Astrocyte of the cerebellum (primary cell): ENCODE results near the gene CERS5.

Experiments
- DNase-seq: peaks from one replicate; pipeline ENCODE4 v3.0.0-alpha.2; 2011; ENCODE audit warnings: low read depth
- H3K4me3 ChIP-seq: 2 replicates; pipeline ENCODE4 v1.5.1; 2011; ENCODE audit warnings: mild to moderate bottlenecking, low read depth, low read length, moderate library complexity
- in situ Hi-C: cut with HindIII; loops from 2 replicates; pipeline ENCODE4 v1.10.0; 2017; ENCODE audit warnings: low sequenced_read_pairs
- TF ChIP-seq, protein P1 (sequence below): IDR thresholded peaks from 2 replicates; pipeline ENCODE4 v1.5.1; 2012; ENCODE audit warnings: low read length, low read depth, moderate library complexity, mild to moderate bottlenecking; ENCODE audit errors: missing control alignments

The CERS5 gene

DNA sequence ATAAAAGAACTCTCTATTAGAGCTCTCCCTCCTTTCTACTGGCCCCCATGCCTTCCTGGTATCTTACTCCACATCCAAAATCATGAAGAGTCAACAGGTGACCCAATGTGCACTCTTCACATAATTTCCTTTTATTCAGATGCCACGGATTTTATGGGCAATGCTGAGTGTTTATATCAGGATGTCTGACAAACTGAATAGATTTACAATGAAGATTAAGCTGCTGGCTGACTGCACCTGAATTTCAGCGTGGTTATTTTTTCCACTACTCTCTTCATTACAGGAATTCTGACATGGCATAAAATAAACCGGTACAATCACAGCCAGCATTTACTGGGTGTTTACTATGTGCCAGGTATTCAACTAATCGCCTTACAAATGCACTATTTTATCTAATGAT, 29.4 kb upstream of the CERS5 start:
- no peak for DNase-seq
- TF ChIP-seq, protein P1, sequence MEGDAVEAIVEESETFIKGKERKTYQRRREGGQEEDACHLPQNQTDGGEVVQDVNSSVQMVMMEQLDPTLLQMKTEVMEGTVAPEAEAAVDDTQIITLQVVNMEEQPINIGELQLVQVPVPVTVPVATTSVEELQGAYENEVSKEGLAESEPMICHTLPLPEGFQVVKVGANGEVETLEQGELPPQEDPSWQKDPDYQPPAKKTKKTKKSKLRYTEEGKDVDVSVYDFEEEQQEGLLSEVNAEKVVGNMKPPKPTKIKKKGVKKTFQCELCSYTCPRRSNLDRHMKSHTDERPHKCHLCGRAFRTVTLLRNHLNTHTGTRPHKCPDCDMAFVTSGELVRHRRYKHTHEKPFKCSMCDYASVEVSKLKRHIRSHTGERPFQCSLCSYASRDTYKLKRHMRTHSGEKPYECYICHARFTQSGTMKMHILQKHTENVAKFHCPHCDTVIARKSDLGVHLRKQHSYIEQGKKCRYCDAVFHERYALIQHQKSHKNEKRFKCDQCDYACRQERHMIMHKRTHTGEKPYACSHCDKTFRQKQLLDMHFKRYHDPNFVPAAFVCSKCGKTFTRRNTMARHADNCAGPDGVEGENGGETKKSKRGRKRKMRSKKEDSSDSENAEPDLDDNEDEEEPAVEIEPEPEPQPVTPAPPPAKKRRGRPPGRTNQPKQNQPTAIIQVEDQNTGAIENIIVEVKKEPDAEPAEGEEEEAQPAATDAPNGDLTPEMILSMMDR, result no peak
- in situ Hi-C loops, result no loop called here
- no peak overlapping the region for H3K4me3 ChIP-seq

DNA sequence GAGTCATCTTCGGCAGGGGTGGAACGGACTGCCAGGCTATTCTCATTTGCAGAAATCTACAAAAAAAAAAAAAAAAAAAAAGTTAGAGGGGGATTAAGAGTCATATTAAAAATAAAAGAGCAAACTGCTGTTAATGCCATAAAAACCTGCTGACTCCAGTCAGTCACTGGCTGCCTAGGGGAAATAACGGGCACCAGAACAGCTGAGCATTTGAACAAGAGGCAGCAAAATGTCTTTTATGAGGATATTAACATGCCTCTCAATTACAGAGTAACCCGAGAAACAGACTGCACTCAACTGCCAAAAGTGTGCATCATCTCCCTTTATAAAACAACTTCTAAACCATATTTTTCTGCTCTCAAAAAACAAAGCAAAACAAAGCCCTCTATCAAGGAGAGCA, 28.7 kb upstream of the CERS5 start:
- H3K4me3 ChIP-seq, result no peak overlapping the region
- in situ Hi-C loops, result no loop called here
- TF ChIP-seq, protein P1, result no peak
- no peak for DNase-seq

DNA sequence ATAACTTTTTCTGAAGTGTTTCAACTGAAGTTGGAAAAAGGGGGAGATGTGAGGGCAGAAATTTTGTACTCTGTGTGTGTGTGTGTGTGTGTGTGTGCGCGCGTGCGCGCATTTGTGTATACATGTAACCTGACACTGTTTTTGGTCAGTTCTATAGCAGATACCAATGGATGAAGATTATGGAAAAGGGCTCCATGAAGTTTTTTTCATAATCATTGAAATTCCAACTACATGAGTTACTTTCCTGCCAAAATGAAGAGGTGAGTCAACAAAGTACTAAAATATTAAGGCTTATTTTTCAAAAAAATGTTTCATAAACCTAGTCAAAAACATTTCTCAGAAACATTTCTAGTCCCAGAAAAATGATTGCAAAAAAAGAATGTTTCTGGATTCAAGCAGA, 25.7 kb upstream of the CERS5 start:
- in situ Hi-C loops, result no loop called here
- DNase-seq, result no peak
- TF ChIP-seq, protein P1, result no peak
- no peak overlapping the region for H3K4me3 ChIP-seq

DNA sequence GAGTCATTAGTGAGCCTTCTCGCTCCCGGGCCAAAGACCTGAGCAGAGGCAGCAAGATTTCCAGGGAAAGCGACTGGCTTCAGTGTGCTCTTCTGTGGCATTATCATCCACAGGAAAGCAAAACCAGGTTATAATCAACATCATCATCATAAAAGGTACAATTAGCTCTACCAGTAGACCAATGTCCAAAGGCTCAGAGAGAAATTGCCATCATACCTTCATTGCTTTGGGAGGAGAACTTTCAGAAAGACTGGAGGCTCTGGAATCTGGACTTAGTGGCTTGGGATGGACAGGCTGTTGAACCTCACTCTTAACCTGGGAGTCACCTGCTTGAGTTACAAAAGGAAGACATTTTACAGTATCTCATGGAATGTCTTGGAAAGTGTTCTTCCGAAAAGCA, 25.1 kb upstream of the CERS5 start:
- no peak overlapping the region for H3K4me3 ChIP-seq
- TF ChIP-seq, protein P1, result no peak
- no peak for DNase-seq
- in situ Hi-C loops, result no loop called here

DNA sequence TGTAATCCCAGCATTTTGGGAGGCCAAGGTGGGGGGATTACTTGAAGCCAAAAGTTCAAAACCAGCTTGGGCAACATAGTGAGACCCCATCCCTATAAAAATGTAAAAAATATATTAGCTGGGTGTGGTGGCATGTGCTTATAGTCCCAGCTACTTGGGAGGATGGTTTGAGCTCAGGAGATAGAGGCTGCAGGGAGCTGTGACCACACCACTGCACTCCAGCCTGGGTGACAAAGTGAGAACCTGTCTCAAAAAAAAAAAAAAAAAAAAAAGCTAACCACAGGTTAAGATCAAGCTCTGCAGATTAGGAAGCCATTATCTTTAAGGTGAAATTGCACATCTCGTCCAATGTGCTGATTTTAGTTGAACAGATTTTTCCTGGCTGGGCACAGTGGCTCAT, 23.7 kb upstream of the CERS5 start:
- DNase-seq, result no peak
- H3K4me3 ChIP-seq, result no peak overlapping the region
- TF ChIP-seq, protein P1, result no peak
- in situ Hi-C loops, result no loop called here

DNA sequence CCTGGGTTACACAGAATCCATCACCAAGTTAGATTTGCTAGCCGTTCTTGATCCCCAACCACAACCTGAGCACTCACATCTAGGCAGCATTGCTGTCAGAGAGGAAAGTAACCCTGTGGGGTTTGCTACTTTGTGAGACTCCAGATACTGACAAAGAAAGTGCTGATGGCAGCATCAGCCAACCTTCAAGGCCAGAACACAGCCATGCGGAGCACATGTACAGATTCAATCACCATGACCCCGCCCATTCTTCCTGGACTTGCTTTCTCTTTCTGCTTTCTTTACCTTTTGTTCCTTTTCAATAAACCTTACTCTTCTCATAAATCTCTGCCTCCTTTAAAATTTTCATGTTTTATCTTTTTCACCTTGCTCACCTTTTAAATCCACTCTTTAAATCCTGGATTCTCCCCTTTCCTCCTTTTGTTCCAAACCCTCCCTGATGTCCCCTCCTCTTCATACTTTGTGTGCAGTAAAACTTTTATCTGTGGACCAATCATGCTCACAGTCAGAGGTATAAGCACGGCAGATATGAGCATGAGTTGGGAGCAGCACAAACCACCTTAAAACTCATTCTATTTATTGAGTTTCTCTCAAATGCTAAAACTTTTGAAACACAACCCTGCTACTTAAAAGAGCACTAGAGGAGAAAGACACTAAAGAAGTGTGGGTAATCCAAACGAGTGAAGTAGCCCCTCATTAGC, 21.9 kb upstream of the CERS5 start:
- DNase-seq, result no peak
- TF ChIP-seq, protein P1, result no peak
- no peak overlapping the region for H3K4me3 ChIP-seq
- in situ Hi-C loops, result no loop called here
